Testis (tissue), 2 donors: ENCODE data around the gene APOBEC3A.
"Not testable (repeated sequence)": the region's sequence is repeated elsewhere in the genome, so short reads cannot be mapped to it uniquely, and the experiment has no call there.

Source experiments
- CTCF ChIP-seq, 3 experiments: fragments of 450-650 bp in 2 of 3; fragments of 200-600 bp in 1 of 3; sonication (generic) in 1 of 3; IDR thresholded peaks; one replicate each; pipeline ENCODE4 v1.5.1; 2016 to 2019; ENCODE audit warnings: antibody characterized with exemption in 3 of 3, mild to moderate bottlenecking in 2 of 3, moderate library complexity in 1 of 3
- POLR2A ChIP-seq: fragments of 450-650 bp; IDR thresholded peaks from one replicate; pipeline ENCODE4 v1.6.1; 2017; ENCODE audit warnings: antibody characterized with exemption, mild to moderate bottlenecking, moderate library complexity

- TF ChIP-seq POLR2A; CTCF (IDR thresholded peaks at IDR 0.05): not testable (repeated sequence)
Observed at GRCh38 chr22:38980587-38980986, 23.2 kb downstream of the APOBEC3A start.
